ENCODE measurements around the gene PTPN1. TPM values are rescaled to one million over a fixed set of nuclear protein-coding genes. Genes with fewer than 3 reads are reported as not detected.

The PTPN1 gene
- total and polyA plus RNA-seq, 2 experiments from 2014 or later = 16.9 to 26.4 TPM

GRCh38 chr20:50607436-50607835 is 97.3 kb downstream of the PTPN1 start:
- Histone ChIP-seq H3K4me2 (no peak overlapping the region), H3K27me3 (ENCODE audit: insufficient read depth) (no peaks in the 10 kb centered on the region), H4K20me1 (replicated peaks; ENCODE audit: insufficient read depth) (no peaks in the 10 kb centered on the region), H3F3A (replicated peaks; ENCODE audit: low read depth) (no peaks in the 10 kb centered on the region), H3K9me2 (ENCODE audit: insufficient read depth) (no peaks in the 10 kb centered on the region), H3K4me3 (no peak overlapping the region), H3K4me1 (ENCODE audit: insufficient read depth) (no peaks in the 10 kb centered on the region), H3K27ac (ENCODE audit: low read depth) (no peak overlapping the region), H2AFZ (no peak overlapping the region), H3K79me2 (replicated peaks; ENCODE audit: insufficient read depth) (no peaks in the 10 kb centered on the region), H3K36me3 (ENCODE audit: insufficient read depth) (no peaks in the 10 kb centered on the region)
- no peak for ATAC-seq
- DNase-seq (ENCODE audit: low spot score) = no peak
- H3K36me3 Mint-ChIP-seq (ENCODE audit: low read depth) = no peaks in the 10 kb centered on the region
- H3K27ac Mint-ChIP-seq = no peak overlapping the region
- no peak for TF ChIP-seq EZH2 (IDR thresholded peaks at IDR 0.05; ENCODE audit: low read depth, unreplicated experiment)
- no peak for TF ChIP-seq ZNF462 (CRISPR knock-in tag; IDR thresholded peaks at IDR 0.05)
- TF ChIP-seq POLR2AphosphoS5 (IDR thresholded peaks at IDR 0.05; ENCODE audit: low read depth) = no peak
- peaks cover 14% of the 10 kb centered on the region; the same call in 2 of the 3 replicates for H3K4me1 Mint-ChIP-seq
- peaks cover 5% of the 10 kb centered on the region for H3K27me3 Mint-ChIP-seq (ENCODE audit: insufficient read depth, low read depth, poor library complexity)
- no peaks in the 10 kb centered on the region; the same call in 2 of the 3 replicates for H3K9me3 Mint-ChIP-seq
- H3K4me3 Mint-ChIP-seq = no peak overlapping the region

DNA sequence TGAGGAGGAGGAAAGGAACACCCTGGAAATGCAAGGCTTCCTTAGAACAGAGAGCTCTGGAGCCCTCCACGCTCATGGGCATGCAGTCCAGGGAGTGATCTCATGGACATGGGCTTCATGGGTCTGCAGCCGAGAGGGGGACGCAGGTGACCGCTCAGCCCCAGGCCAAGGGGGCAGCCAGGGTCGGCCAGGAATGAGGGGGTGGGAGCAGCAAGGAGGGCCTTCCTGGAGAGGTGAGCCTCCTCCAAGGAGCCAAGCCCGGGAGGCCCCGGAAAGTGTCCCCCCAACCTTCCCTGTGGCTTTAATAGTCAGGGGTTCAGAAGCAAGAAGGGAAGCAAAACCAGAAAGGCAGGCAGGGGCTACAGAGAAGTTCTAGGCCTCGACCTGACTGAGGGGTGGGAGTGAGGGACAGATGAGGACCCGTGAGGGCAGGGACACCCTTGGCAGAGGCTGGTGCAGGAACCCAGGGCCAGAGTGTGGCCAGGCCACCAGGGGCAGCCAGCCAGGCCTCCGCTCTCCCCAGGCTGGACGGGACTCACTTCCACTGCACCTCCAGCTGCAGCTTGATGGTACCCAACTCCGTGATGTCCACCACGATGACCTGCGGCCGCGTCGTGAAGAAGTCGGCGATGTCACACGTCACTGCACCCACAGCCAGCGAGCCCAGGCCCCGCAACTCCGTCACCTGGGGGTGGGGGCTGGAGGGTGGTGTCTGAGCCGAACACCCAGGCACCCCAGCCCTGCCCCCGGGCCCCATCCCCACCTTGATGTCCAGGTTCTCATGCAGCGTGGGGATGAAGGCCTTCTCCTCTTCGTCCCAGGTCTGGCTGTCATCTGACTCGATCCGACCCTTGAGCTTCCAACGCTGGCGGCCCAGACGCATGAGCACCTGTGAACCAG is 97.9 kb downstream of the PTPN1 start:
- H3K27me3 ChIP-seq (ENCODE audit: insufficient read depth) = no peaks in the 10 kb centered on the region
- H3K4me3 Mint-ChIP-seq = no peak overlapping the region
- H3K27ac ChIP-seq (ENCODE audit: low read depth) = no peak overlapping the region
- ATAC-seq (no peak), DNase-seq (ENCODE audit: low spot score) (no peak)
- no peaks in the 10 kb centered on the region for H4K20me1 ChIP-seq (replicated peaks; ENCODE audit: insufficient read depth)
- H3K4me1 ChIP-seq (ENCODE audit: insufficient read depth) = no peaks in the 10 kb centered on the region
- no peak overlapping the region for H2AFZ ChIP-seq
- H3K4me1 Mint-ChIP-seq = peaks cover 14% of the 10 kb centered on the region; the same call in 2 of the 3 replicates
- no peaks in the 10 kb centered on the region; the same call in 2 of the 3 replicates for H3K9me3 Mint-ChIP-seq
- no peaks in the 10 kb centered on the region for H3K36me3 Mint-ChIP-seq (ENCODE audit: low read depth)
- no peaks in the 10 kb centered on the region for H3K79me2 ChIP-seq (replicated peaks; ENCODE audit: insufficient read depth)
- no peaks in the 10 kb centered on the region for H3F3A ChIP-seq (replicated peaks; ENCODE audit: low read depth)
- H3K27ac Mint-ChIP-seq = no peak overlapping the region
- no peak overlapping the region for H3K4me3 ChIP-seq
- no peaks in the 10 kb centered on the region for H3K36me3 ChIP-seq (ENCODE audit: insufficient read depth)
- peaks cover 5% of the 10 kb centered on the region for H3K27me3 Mint-ChIP-seq (ENCODE audit: insufficient read depth, low read depth, poor library complexity)
- no peak overlapping the region for H3K4me2 ChIP-seq
- H3K9me2 ChIP-seq (ENCODE audit: insufficient read depth) = no peaks in the 10 kb centered on the region
- TF ChIP-seq, protein P1, sequence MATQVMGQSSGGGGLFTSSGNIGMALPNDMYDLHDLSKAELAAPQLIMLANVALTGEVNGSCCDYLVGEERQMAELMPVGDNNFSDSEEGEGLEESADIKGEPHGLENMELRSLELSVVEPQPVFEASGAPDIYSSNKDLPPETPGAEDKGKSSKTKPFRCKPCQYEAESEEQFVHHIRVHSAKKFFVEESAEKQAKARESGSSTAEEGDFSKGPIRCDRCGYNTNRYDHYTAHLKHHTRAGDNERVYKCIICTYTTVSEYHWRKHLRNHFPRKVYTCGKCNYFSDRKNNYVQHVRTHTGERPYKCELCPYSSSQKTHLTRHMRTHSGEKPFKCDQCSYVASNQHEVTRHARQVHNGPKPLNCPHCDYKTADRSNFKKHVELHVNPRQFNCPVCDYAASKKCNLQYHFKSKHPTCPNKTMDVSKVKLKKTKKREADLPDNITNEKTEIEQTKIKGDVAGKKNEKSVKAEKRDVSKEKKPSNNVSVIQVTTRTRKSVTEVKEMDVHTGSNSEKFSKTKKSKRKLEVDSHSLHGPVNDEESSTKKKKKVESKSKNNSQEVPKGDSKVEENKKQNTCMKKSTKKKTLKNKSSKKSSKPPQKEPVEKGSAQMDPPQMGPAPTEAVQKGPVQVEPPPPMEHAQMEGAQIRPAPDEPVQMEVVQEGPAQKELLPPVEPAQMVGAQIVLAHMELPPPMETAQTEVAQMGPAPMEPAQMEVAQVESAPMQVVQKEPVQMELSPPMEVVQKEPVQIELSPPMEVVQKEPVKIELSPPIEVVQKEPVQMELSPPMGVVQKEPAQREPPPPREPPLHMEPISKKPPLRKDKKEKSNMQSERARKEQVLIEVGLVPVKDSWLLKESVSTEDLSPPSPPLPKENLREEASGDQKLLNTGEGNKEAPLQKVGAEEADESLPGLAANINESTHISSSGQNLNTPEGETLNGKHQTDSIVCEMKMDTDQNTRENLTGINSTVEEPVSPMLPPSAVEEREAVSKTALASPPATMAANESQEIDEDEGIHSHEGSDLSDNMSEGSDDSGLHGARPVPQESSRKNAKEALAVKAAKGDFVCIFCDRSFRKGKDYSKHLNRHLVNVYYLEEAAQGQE (IDR thresholded peaks at IDR 0.05; ENCODE audit: unreplicated experiment) = no peak
- TF ChIP-seq NANOG (IDR thresholded peaks at IDR 0.05; ENCODE audit: borderline replicate concordance) (no peak), STAT1 (IDR thresholded peaks at IDR 0.05; ENCODE audit: unreplicated experiment) (no peak), POLR2AphosphoS5 (IDR thresholded peaks at IDR 0.05; ENCODE audit: low read depth) (no peak), EZH2 (IDR thresholded peaks at IDR 0.05; ENCODE audit: low read depth, unreplicated experiment) (no peak), ETS1 (IDR thresholded peaks at IDR 0.05) (no peak)

Measured in GM23338 (cell line).